Upper lobe of left lung (tissue), 4 donors: Measurements from ENCODE around the gene PATJ.

Source experiments
- POLR2A ChIP-seq, 4 donors: fragments of 450-650 bp; IDR thresholded peaks; one replicate each; pipeline ENCODE4 v1.5.1; 2016 to 2017; ENCODE audit warnings: antibody characterized with exemption in 4 of 4, mild to moderate bottlenecking in 2 of 4
- TF ChIP-seq, protein P1 (sequence below), 6 experiments: fragments of 450-650 bp in 4 of 6; fragments of 200-600 bp in 2 of 6; sonication (generic) in 2 of 6; IDR thresholded peaks; one replicate each; pipeline ENCODE4 v1.5.1; 2016 to 2019; ENCODE audit warnings: antibody characterized with exemption in 6 of 6

DNA sequence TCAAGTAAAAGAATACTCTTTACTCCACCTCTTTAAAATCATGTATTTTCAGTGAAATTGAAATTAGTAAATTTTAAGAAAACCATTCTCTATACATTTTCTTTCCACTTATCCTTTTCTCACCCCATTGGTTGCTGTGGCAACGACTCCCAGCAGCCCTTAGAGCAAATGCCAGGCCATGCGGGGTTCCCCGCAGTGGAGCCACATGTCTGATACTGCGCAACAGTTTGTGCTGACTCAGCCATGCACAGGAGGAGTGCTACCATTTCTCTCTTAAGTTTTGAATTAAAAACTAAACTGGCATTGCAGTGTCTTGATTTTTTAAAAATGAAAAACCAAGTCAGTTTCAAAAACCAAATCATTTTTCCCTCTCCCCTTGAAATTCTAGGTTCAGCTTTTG, 238.3 kb downstream of the PATJ start:
- TF ChIP-seq, protein P1, sequence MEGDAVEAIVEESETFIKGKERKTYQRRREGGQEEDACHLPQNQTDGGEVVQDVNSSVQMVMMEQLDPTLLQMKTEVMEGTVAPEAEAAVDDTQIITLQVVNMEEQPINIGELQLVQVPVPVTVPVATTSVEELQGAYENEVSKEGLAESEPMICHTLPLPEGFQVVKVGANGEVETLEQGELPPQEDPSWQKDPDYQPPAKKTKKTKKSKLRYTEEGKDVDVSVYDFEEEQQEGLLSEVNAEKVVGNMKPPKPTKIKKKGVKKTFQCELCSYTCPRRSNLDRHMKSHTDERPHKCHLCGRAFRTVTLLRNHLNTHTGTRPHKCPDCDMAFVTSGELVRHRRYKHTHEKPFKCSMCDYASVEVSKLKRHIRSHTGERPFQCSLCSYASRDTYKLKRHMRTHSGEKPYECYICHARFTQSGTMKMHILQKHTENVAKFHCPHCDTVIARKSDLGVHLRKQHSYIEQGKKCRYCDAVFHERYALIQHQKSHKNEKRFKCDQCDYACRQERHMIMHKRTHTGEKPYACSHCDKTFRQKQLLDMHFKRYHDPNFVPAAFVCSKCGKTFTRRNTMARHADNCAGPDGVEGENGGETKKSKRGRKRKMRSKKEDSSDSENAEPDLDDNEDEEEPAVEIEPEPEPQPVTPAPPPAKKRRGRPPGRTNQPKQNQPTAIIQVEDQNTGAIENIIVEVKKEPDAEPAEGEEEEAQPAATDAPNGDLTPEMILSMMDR (IDR thresholded peaks at IDR 0.05) = no peak
- TF ChIP-seq POLR2A (IDR thresholded peaks at IDR 0.05) = no peak
